SK-N-SH (cell line): ENCODE data around the gene SLC27A2. TPM values are rescaled to one million over a fixed set of nuclear protein-coding genes. Genes with fewer than 3 reads are reported as not detected.

ENCODE experiments used
- CTCF ChIA-PET: fragments of 300-600, 350-600 bp; formaldehyde crosslinking; extraction: SDS; loops from one replicate; lab custom pipeline; 2021; lab: Yijun Ruan, JAX
- POLR2A ChIA-PET: fragments of 350-600 bp; sonication (Branson Sonifier 250); formaldehyde crosslinking; extraction: SDS; loops from one replicate; lab custom pipeline; 2020; ENCODE audit warnings: antibody characterized with exemption, inconsistent platforms; lab: Yijun Ruan, JAX
- DNase-seq: peaks from one replicate; pipeline ENCODE4 v3.0.0; 2012
- H2AFZ ChIP-seq: fragments of 200-600 bp; sonication (generic); 2 replicates; pipeline ENCODE4 v1.8.1; 2016; ENCODE audit warnings: antibody characterized with exemption, mild to moderate bottlenecking, low read depth
- H3F3A ChIP-seq: fragments of 200-600 bp; sonication (generic); replicated peaks from 2 replicates; pipeline ENCODE3; 2016; ENCODE audit warnings: antibody characterized with exemption, mild to moderate bottlenecking; ENCODE audit not compliant: insufficient read depth
- H3K27ac ChIP-seq, 2 experiments: fragments of 200-500 bp in 1 of 2; fragments of 200-600 bp in 1 of 2; sonication (Bioruptor generic) in 1 of 2; sonication (generic), shearing (Covaris generic) in 1 of 2; 2 replicates each; pipeline versions ENCODE4 v1.5.1 to v1.6.1; 2014 to 2016; ENCODE audit warnings: low read depth in 2 of 2, inconsistent platforms in 1 of 2, low read length in 1 of 2, mild to moderate bottlenecking in 1 of 2, mixed read lengths in 1 of 2
- H3K27me3 ChIP-seq: fragments of 200-600 bp; sonication (generic), shearing (Covaris generic); 2 replicates; pipeline ENCODE4 v1.6.1; 2016; ENCODE audit warnings: mixed run types; ENCODE audit not compliant: insufficient read depth
- H3K36me3 ChIP-seq, 2 experiments: fragments of 200-500 bp in 1 of 2; fragments of 200-600 bp in 1 of 2; sonication (Bioruptor generic) in 1 of 2; sonication (generic) in 1 of 2; replicated peaks in 1 of 2; 2 replicates each; pipeline versions ENCODE3 to v1.5.1; 2014 to 2016; ENCODE audit warnings: low read length in 1 of 2, mild to moderate bottlenecking in 1 of 2; ENCODE audit not compliant: insufficient read depth in 2 of 2, control insufficient read depth in 1 of 2
- H3K4me1 ChIP-seq, 2 experiments: fragments of 200-500 bp in 1 of 2; fragments of 200-600 bp in 1 of 2; sonication (Bioruptor generic) in 1 of 2; sonication (generic), shearing (Covaris generic) in 1 of 2; 2 replicates each; pipeline versions ENCODE4 v1.5.1 to v1.6.1; 2014 to 2016; ENCODE audit warnings: low read depth in 1 of 2, low read length in 1 of 2, mixed run types in 1 of 2; ENCODE audit not compliant: insufficient read depth in 2 of 2, control insufficient read depth in 1 of 2
- H3K4me2 ChIP-seq: fragments of 200-600 bp; sonication (generic), shearing (Covaris generic); 2 replicates; pipeline ENCODE4 v1.6.1; 2017; ENCODE audit warnings: mixed run types
- H3K4me3 ChIP-seq, 2 experiments: fragments of 200-500 bp in 1 of 2; fragments of 200-600 bp in 1 of 2; sonication (Bioruptor generic) in 1 of 2; sonication (generic), shearing (Covaris generic) in 1 of 2; 2 replicates each; pipeline versions ENCODE4 v1.5.1 to v1.8.1; 2014 to 2016; ENCODE audit warnings: low read depth in 2 of 2, inconsistent platforms in 1 of 2, low read length in 1 of 2, mild to moderate bottlenecking in 1 of 2, mixed read lengths in 1 of 2, moderate library complexity in 1 of 2
- H3K79me2 ChIP-seq: fragments of 200-600 bp; sonication (generic); 2 replicates; pipeline ENCODE4 v1.8.1; 2017; ENCODE audit warnings: mild to moderate bottlenecking; ENCODE audit not compliant: insufficient read depth
- H3K9ac ChIP-seq: fragments of 200-600 bp; sonication (generic); 2 replicates; pipeline ENCODE4 v1.6.1; 2017; ENCODE audit warnings: mixed run types
- H3K9me2 ChIP-seq: fragments of 200-600 bp; sonication (generic); 2 replicates; pipeline ENCODE4 v1.6.1; 2017; ENCODE audit warnings: mixed run types
- H3K9me3 ChIP-seq: fragments of 200-600 bp; sonication (generic); 2 replicates; pipeline ENCODE4 v1.6.1; 2017; ENCODE audit warnings: mixed run types, mild to moderate bottlenecking, moderate library complexity
- H4K20me1 ChIP-seq: fragments of 200-600 bp; sonication (generic); 2 replicates; pipeline ENCODE4 v1.6.1; 2017; ENCODE audit warnings: mild to moderate bottlenecking, mixed run types; ENCODE audit not compliant: insufficient read depth
- CTCF ChIP-seq: fragments of 200-600 bp; sonication (generic); IDR thresholded peaks from 2 replicates; pipeline ENCODE4 v1.6.1; 2017; ENCODE audit warnings: antibody characterized with exemption, mild to moderate bottlenecking, moderate library complexity
- EP300 ChIP-seq, 2 experiments: IDR thresholded peaks; 2 replicates each; pipeline versions ENCODE4 v1.4.0 to v1.6.1; 2012; ENCODE audit warnings: borderline replicate concordance in 1 of 2, low read depth in 1 of 2, low read length in 1 of 2
- FOSL2 ChIP-seq: IDR thresholded peaks from 2 replicates; pipeline ENCODE4 v1.4.0; 2012; ENCODE audit warnings: low read depth, mild to moderate bottlenecking, moderate library complexity, borderline replicate concordance
- FOXM1 ChIP-seq: IDR thresholded peaks from 2 replicates; pipeline ENCODE4 v1.4.0; 2012; ENCODE audit warnings: low read depth, mild to moderate bottlenecking
- GATA2 ChIP-seq: sonication (generic); formaldehyde crosslinking; IDR thresholded peaks from 2 replicates; pipeline ENCODE4 v1.5.0; 2020; ENCODE audit warnings: mild to moderate bottlenecking, missing genetic modification reagents
- IRF3 ChIP-seq: fragments of 150-350 bp; IDR thresholded peaks from 2 replicates; pipeline ENCODE4 v1.6.1; 2016; ENCODE audit warnings: mild to moderate bottlenecking, low read depth, low read length
- JUND ChIP-seq: IDR thresholded peaks from 2 replicates; pipeline ENCODE4 v1.4.0; 2012
- MEF2A ChIP-seq: IDR thresholded peaks from 2 replicates; pipeline ENCODE4 v1.4.0; 2012; ENCODE audit warnings: low read depth, borderline replicate concordance
- NFIC ChIP-seq: IDR thresholded peaks from 2 replicates; pipeline ENCODE4 v1.4.0; 2012; ENCODE audit warnings: borderline replicate concordance
- NRF1 ChIP-seq: IDR thresholded peaks from 2 replicates; pipeline ENCODE4 v1.6.1; 2012; ENCODE audit warnings: low read depth, mild to moderate bottlenecking, low read length
- PBX3 ChIP-seq: IDR thresholded peaks from 2 replicates; pipeline ENCODE4; 2012
- RCOR1 ChIP-seq: fragments of 150-350 bp; IDR thresholded peaks from 2 replicates; pipeline ENCODE4 v1.6.1; 2017; ENCODE audit warnings: antibody characterized with exemption, low read length
- RFX5 ChIP-seq: IDR thresholded peaks from 2 replicates; pipeline ENCODE4 v1.6.1; 2012; ENCODE audit warnings: mild to moderate bottlenecking, improper control_type of control experiment, low read length
- RXRA ChIP-seq: IDR thresholded peaks from 2 replicates; pipeline ENCODE4 v1.4.0; 2012; ENCODE audit warnings: low read depth, mild to moderate bottlenecking, borderline replicate concordance
- SIN3A ChIP-seq: IDR thresholded peaks from 2 replicates; pipeline ENCODE4 v1.6.1; 2012; ENCODE audit warnings: low read depth, mild to moderate bottlenecking, low read length, moderate library complexity, borderline replicate concordance
- TAF1 ChIP-seq: IDR thresholded peaks from 2 replicates; pipeline ENCODE4 v1.6.1; 2012; ENCODE audit warnings: low read depth, mild to moderate bottlenecking, low read length, moderate library complexity, borderline replicate concordance
- TCF12 ChIP-seq: IDR thresholded peaks from 2 replicates; pipeline ENCODE4 v1.4.0; 2012
- TEAD4 ChIP-seq: IDR thresholded peaks from 2 replicates; pipeline ENCODE4 v1.4.0; 2012; ENCODE audit warnings: mild to moderate bottlenecking, borderline replicate concordance; ENCODE audit not compliant: insufficient read depth
- USF1 ChIP-seq: IDR thresholded peaks from 2 replicates; pipeline ENCODE4 v1.4.0; 2012; ENCODE audit warnings: low read depth, borderline replicate concordance
- USF2 ChIP-seq: fragments of 150-350 bp; IDR thresholded peaks from 2 replicates; pipeline ENCODE4 v1.6.1; 2017; ENCODE audit warnings: antibody characterized with exemption, low read length, low read depth, borderline replicate concordance
- WGBS: methylation state at CpG from one replicate; pipeline ENCODE4 v1.1.6; 2017; ENCODE audit warnings: low lambda C conversion rate; 5-methylcytosine and 5-hydroxymethylcytosine counted together
- polyA plus RNA-seq, 3 experiments: library from polyadenylated mRNA; depleted of rRNA; stranded (reverse); fragments of >200 nt; gene quantifications; 2 replicates each; pipeline ENCODE4 v1.2.3, GENCODE V29; 2012

The SLC27A2 gene
- polyA plus RNA-seq, 1 of the 3 experiments (the other 2 are of a cell fraction) = 0.49 TPM

- TF ChIP-seq NRF1 = no peak
- TF ChIP-seq JUND = no peak
These were observed 36.3 kb downstream of the SLC27A2 start (continued) for GRCh38 chr15:50218291-50218690.

- H4K20me1 ChIP-seq = no peaks in the 10 kb centered on the region
- no peaks in the 10 kb centered on the region for H3K27me3 ChIP-seq
- no peaks in the 10 kb centered on the region for H3K36me3 ChIP-seq
- H3K27ac ChIP-seq = no peak overlapping the region
- H3K4me1 ChIP-seq = no peaks in the 10 kb centered on the region
- no peaks in the 10 kb centered on the region for H3K9me2 ChIP-seq
- no peak overlapping the region for H3K9ac ChIP-seq
- TF ChIP-seq RCOR1 (no peak), MEF2A (no peak), NFIC (no peak), FOXM1 (no peak), TEAD4 (no peak), TCF12 (no peak), CTCF (no peak), EP300 (IDR thresholded peaks at IDR 0.05; ENCODE audit: borderline replicate concordance in 1 of 2, low read depth in 1 of 2, low read length in 1 of 2) (no peak), USF1 (no peak), GATA2 (CRISPR knock-in tag) (no peak), USF2 (no peak), RFX5 (no peak), TAF1 (no peak), IRF3 (no peak), FOSL2 (no peak), PBX3 (no peak), SIN3A (no peak), RXRA (no peak)
- POLR2A ChIA-PET = no interaction called here
- H3K4me2 ChIP-seq = no peak overlapping the region
- H2AFZ ChIP-seq = no peak overlapping the region; the same call in 1 of the 2 replicates
- H3K79me2 ChIP-seq = no peaks in the 10 kb centered on the region
- H3K4me3 ChIP-seq = no peak overlapping the region
- 78% methylated on average over 1 of the region's 1 CpG for WGBS
- CTCF ChIA-PET = no interaction called here
- no peaks in the 10 kb centered on the region for H3F3A ChIP-seq
- DNase-seq = no peak
- H3K9me3 ChIP-seq = no peaks in the 10 kb centered on the region
These were observed 36.7 kb downstream of the SLC27A2 start for GRCh38 chr15:50218691-50219090.
